Right cardiac atrium (tissue), 5 donors: ENCODE data around the gene PGAP2. TPM values are rescaled to one million over a fixed set of nuclear protein-coding genes. Genes with fewer than 3 reads are reported as not detected.
A peak's percentile ranks its signal among the peaks of the same experiment; 100 is the strongest.
"Not testable (repeated sequence)": the region's sequence is repeated elsewhere in the genome, so short reads cannot be mapped to it uniquely, and the experiment has no call there.

Experiments used
- ATAC-seq, 2 donors: fragments of 200-7000 bp; cut with Tn5 transposase; one replicate each; pipeline versions ENCODE4 v1.8.0 to v1.9.1; 2020; ENCODE audit warnings: moderate library complexity in 2 of 2, mild to moderate bottlenecking in 1 of 2
- DNase-seq, 3 donors: peaks; one replicate each; pipeline ENCODE4 v3.0.0-alpha.2; 2020
- H3K27ac ChIP-seq: one replicate; pipeline ENCODE4 v1.5.1; 2013; ENCODE audit warnings: mild to moderate bottlenecking, low read length, control low read depth, moderate library complexity
- H3K27me3 ChIP-seq: one replicate; pipeline ENCODE4 v1.6.1; 2013; ENCODE audit not compliant: control insufficient read depth, insufficient read depth
- H3K4me1 ChIP-seq: one replicate; pipeline ENCODE4 v1.6.1; 2013; ENCODE audit warnings: low read length; ENCODE audit not compliant: control insufficient read depth, insufficient read depth
- H3K4me3 ChIP-seq: one replicate; pipeline ENCODE4 v1.5.1; 2013; ENCODE audit warnings: low read length, control low read depth
- H3K9me3 ChIP-seq: one replicate; pipeline ENCODE4 v1.6.1; 2013; ENCODE audit warnings: low read length; ENCODE audit not compliant: control insufficient read depth
- WGBS: extraction: QIAGEN DNeasy Blood & Tissue Kit; methylation state at CpG from one replicate; pipeline ENCODE4 v1.1.7; 2013; 5-methylcytosine and 5-hydroxymethylcytosine counted together
- intact Hi-C, 4 donors: fragments of 100-400 bp; cut with DNase I; formaldehyde crosslinking; loops; one replicate each; pipeline versions ENCODE4 v1.11.0 to v1.14.0; 2022 to 2023
- long read RNA-seq, 4 donors: library from polyadenylated mRNA; unstranded; transcript quantifications; one replicate each; pipeline ENCODE4 v2.0.0, GENCODE V29; 2020 to 2021
- polyA plus RNA-seq: library from polyadenylated mRNA; stranded (reverse); fragments of 200-250 nt; gene quantifications from one replicate; pipeline ENCODE4 v1.2.3, GENCODE V29; 2013
- total RNA-seq, 4 donors: library from RNA; stranded (reverse); fragmentation: NEBNext Ultra II Directional; extraction: Animal tissue kit (Norgen Biotek cat#: 25700); gene quantifications; one replicate each; pipeline ENCODE4 v1.2.1, GENCODE V29; 2021
- donor health status: healthy with polysubstance abuse.
- donor health status: DM: no; HTN: yes; CAD: no.
- donor health status: DM: no; HTN: no; CAD: no.
- donor health status: DM: no; HTN: yes; CAD: no; lungs with severe emphysema.
- donor health status: DM: yes; HTN: yes; CAD: no.

The PGAP2 gene
- total RNA-seq (10 to 100 TPM; 12.4 to 19.5 (median 15.2) TPM), polyA plus RNA-seq (13.9 TPM)
- long read RNA-seq, donor 1, partial matches to known transcripts = 10 of 24 reads
- long read RNA-seq, donor 1, other reads (novel, unspliced or antisense) = 7 of 24 reads
- long read RNA-seq, donor 2, partial matches to known transcripts = 11 of 23 reads
- long read RNA-seq, donor 2, other reads (novel, unspliced or antisense) = 5 of 23 reads
- long read RNA-seq, donor 3, transcript PGAP2-202 (7 exons, 1,843 nt) = major isoform, 9 of 46 reads
- long read RNA-seq, donor 3, partial matches to known transcripts = 9 of 46 reads
- long read RNA-seq, donor 3, other reads (novel, unspliced or antisense) = 14 of 46 reads
- long read RNA-seq, donor 4, partial matches to known transcripts = 10 of 24 reads
- long read RNA-seq, donor 4, other reads (novel, unspliced or antisense) = 3 of 24 reads

DNA sequence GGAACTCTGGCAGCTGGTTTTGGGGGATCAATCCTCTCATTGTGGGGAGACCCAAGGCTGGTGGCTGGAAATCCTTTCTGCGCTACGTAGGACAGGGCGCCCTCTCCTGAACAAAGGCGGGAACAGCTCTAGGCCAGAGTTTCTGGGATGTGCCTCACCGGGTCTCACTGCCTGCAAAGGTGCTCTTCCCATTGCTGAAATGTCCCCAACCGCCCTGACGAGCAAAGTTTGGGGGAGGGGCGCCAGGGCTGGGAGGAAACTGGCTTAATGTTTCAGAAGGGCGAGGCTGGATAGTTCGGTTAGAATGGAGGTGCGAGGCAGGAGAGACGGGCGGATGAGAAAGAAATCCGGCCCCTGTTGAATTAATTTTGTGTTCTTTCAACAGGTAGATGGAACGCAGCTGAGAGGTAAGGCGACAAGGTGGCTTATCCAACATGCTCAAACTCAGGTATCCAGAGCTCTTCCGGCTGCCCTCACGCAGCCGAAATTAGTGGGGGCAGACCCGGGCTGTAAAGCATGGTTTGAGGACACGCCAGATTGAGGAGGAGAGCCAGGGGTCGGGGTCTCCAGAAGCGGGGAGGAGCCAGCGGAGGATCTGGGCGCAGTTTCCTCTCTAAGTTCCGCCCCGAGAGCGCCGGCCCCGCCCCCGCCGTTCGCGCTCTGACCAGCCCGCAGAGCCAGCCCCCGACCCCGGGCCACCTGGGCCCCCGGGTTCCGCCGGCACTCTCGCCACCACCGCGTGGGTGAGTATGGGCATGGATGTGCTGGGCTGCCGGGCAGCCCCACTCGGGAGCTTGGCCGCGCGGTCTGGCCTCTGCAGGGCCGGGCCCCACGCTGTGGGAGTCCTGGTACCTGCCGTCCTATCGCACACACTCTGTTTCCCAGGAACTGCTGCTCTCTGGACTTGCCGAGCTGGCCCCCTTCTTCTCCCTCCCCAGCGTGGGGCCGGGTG lies at the start of gene PGAP2:
PGAP2 (plus strand) TSS at position 652 of the 952 bp plus-strand sequence. CDS start 2,700 bp downstream, outside the sequence.
- intact Hi-C loops = no loop called here
- H3K4me1 ChIP-seq = peaks cover 3% of the 10 kb centered on the region
- ATAC-seq = peak; percentile 83 to 88
- no peaks in the 10 kb centered on the region for H3K9me3 ChIP-seq
- DNase-seq = peak; percentile 65 to 92 (median 88)
- peak within 1 kb of the TSS; percentile 13 for H3K27ac ChIP-seq
- H3K4me3 ChIP-seq = peak within 1 kb of the TSS; percentile 82
- no peaks in the 10 kb centered on the region for H3K27me3 ChIP-seq
- 2% methylated on average over 55 of the region's 55 CpGs for WGBS

- 97% methylated on average over 4 of the region's 4 CpGs for WGBS
- no peaks in the 10 kb centered on the region for H3K27me3 ChIP-seq
- H3K9me3 ChIP-seq = no peaks in the 10 kb centered on the region
- intact Hi-C loops = loop anchor here in 1 of 4 donors (10.0 kb wide), 1 partner anchor 49 kb away; no protein-coding TSS in a partner anchor
- no peaks in the 10 kb centered on the region for H3K4me1 ChIP-seq
- DNase-seq (no peak), ATAC-seq (no peak)
- H3K4me3 ChIP-seq = no peak overlapping the region
- H3K27ac ChIP-seq = no peak overlapping the region
Observed at GRCh38 chr11:3764266-3764665, 44.1 kb upstream of the PGAP2 start.

- not testable (repeated sequence) for H3K27me3 ChIP-seq, H3K4me1 ChIP-seq, ATAC-seq, DNase-seq, H3K9me3 ChIP-seq, H3K27ac ChIP-seq, H3K4me3 ChIP-seq
- 95% methylated on average over 9 of the region's 9 CpGs for WGBS
- intact Hi-C loops = loop anchor here in 1 of 4 donors (10.0 kb wide), 1 partner anchor 52 kb away; no protein-coding TSS in a partner anchor
Observed at GRCh38 chr11:3766836-3767235, 41.5 kb upstream of the PGAP2 start.

GRCh38 chr11:3767536-3767935 lies 40.8 kb upstream of the PGAP2 start:
- WGBS = 74% methylated on average over 3 of the region's 3 CpGs
- ATAC-seq (no peak), DNase-seq (no peak)
- H3K4me3 ChIP-seq = no peak overlapping the region
- H3K27me3 ChIP-seq = no peaks in the 10 kb centered on the region
- no peaks in the 10 kb centered on the region for H3K4me1 ChIP-seq
- no peak overlapping the region for H3K27ac ChIP-seq
- intact Hi-C loops = loop anchor here in 1 of 4 donors (10.0 kb wide), 1 partner anchor 53 kb away; no protein-coding TSS in a partner anchor
- no peaks in the 10 kb centered on the region for H3K9me3 ChIP-seq

DNA sequence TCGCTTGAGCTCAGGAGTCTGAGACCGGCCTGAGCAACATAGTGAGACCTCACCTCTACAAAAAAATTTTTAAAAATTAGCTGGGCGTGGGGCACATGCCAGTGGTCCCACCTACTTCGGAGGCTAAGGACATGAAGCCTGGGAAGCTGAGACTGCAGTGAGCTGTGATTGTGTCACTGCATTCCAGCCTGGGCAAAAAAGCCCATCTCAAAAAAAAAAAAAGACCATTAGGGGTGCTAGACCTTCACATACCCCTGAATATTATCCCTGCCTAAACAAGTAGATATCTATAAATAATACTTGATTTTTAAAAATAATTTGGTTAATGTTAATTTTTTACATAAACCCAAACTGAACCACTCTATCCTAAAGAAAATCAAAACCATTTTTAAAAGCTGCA lies 35.2 kb upstream of the PGAP2 start:
- WGBS = 93% methylated on average over 4 of the region's 4 CpGs

DNA sequence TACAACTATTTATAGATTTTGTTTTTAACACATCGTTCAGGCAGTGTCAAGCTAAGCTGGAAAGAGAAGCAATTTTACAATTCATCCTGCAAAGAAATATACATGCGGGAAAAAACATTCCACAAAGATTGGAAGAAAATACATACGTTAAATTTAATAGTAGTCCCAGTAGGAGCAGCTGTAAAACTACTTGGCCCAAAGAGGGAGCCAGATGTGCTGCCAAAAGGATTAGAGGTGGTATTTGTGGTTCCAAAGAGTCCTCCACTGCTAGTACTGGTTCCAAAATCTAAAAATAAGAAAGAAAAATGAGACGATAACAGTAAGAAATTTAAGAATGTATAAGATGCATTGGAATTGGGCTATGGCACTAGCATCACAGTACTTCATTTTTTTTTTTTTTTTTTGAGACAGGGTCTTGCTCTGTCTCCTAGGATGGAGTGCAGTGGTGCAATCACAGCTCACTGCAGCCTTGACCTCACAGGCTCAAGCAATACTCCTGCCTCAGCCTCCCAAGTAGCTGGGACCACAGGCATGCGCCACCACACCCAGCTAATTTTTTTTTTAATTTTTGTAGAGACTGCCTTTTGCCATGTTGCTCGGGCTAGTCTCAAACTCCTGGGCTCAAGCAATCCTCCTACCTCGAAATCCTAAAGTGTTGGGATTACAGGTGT lies 32.5 kb upstream of the PGAP2 start:
- no peaks in the 10 kb centered on the region for H3K4me1 ChIP-seq
- no peak overlapping the region for H3K4me3 ChIP-seq
- no peak overlapping the region for H3K27ac ChIP-seq
- no peak for ATAC-seq
- H3K9me3 ChIP-seq = no peaks in the 10 kb centered on the region
- intact Hi-C loops = loop anchor here in 1 of 4 donors (10.0 kb wide), 1 partner anchor 71 kb away; no protein-coding TSS in a partner anchor
- H3K27me3 ChIP-seq = no peaks in the 10 kb centered on the region
- 76% methylated on average over 7 of the region's 7 CpGs for WGBS
- no peak for DNase-seq

More for the DNA sequence above, 35.2 kb upstream of the PGAP2 start:
- Histone ChIP-seq H3K27ac (no peak overlapping the region), H3K9me3 (no peaks in the 10 kb centered on the region), H3K4me3 (no peak overlapping the region), H3K27me3 (no peaks in the 10 kb centered on the region), H3K4me1 (no peaks in the 10 kb centered on the region)
- ATAC-seq = no peak
- no peak for DNase-seq
- intact Hi-C loops = loop anchor here in 1 of 4 donors (10.0 kb wide), 1 partner anchor 68 kb away; no protein-coding TSS in a partner anchor

DNA sequence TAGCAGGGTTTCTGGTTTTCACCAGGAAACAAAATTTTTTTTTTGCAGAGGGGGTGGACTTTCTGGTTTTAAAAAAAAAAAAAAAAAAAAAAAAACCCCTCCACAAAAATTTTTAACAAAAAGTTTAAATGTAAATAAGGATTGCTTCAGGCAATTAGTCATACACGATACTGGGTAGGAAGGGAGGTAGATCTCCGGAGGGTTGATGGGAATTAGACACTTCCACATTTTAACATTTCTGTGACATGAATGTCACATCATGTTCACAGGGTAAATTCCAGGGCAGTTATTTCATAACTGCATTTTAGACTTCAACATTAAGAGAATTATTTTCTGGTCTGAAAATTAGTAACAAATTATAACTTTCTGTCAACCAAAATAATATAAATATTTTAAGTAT lies 26.9 kb upstream of the PGAP2 start:
- ATAC-seq = no peak
- WGBS = 25% methylated on average over 2 of the region's 2 CpGs
- no peaks in the 10 kb centered on the region for H3K4me1 ChIP-seq
- no peak for DNase-seq
- H3K27me3 ChIP-seq = no peaks in the 10 kb centered on the region
- no peak overlapping the region for H3K27ac ChIP-seq
- H3K9me3 ChIP-seq = no peaks in the 10 kb centered on the region
- H3K4me3 ChIP-seq = no peak overlapping the region
- intact Hi-C loops = no loop called here

GRCh38 chr11:3782963-3783362 lies 25.4 kb upstream of the PGAP2 start:
- no peak for DNase-seq
- no peak for ATAC-seq
- intact Hi-C loops = no loop called here
- Histone ChIP-seq H3K4me1 (peaks cover 4% of the 10 kb centered on the region), H3K27me3 (no peaks in the 10 kb centered on the region), H3K4me3 (no peak overlapping the region), H3K9me3 (no peaks in the 10 kb centered on the region), H3K27ac (no peak overlapping the region)
- WGBS = 88% methylated on average over 5 of the region's 5 CpGs

DNA sequence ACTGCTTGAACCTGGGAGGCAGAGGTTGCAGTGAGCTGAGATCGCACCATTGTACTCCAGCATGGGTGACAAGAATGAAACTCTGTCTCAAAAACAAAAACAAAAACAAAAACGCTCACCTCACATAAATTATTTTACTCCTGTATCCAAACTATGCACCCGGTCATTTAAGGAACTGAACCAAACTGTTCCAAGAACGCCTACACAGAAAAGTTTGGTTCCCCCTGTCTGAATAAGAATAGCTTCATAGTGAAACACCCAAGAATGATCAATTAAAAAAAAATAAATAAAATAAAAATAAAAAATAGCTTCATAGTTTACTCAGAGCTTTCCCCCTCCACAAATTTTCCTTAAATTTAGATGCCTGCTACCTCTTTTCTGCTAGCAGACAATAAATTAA lies 24.7 kb upstream of the PGAP2 start:
- intact Hi-C loops = no loop called here
- no peak overlapping the region for H3K4me3 ChIP-seq
- WGBS = 87% methylated on average over 4 of the region's 4 CpGs
- DNase-seq (no peak), ATAC-seq (no peak)
- no peaks in the 10 kb centered on the region for H3K27me3 ChIP-seq
- H3K4me1 ChIP-seq = peaks cover 4% of the 10 kb centered on the region
- no peaks in the 10 kb centered on the region for H3K9me3 ChIP-seq
- no peak overlapping the region for H3K27ac ChIP-seq

DNA sequence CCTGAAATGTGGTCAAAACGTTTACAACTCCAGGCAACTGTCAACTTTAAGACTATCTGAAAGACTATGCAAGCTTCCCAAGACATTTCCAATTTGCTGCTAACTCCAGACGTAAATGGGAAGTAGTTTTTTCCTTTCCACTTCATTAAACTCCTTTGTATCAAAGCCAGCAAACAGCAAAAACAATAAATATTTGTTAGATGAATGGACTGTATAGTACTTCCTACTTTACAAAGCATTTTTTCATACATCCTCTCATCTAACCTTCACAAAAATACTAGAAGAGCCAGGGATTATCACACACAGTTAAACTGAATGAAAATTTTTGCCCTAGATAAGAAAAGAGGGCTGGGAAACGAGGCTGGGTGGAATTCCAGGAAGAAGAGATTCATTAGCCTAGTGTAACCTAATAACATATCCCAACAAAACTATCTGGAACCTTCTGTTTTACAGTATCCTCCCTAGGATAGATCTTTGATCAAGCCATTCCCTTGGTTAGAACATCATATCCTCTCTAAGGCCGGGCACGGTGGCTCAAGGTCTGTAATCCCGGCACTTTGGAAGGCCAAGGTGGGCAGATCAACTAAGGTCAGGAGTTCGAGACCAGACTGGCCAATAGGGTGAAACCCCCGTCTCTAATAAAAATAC lies 21.5 kb upstream of the PGAP2 start:
- intact Hi-C loops = no loop called here
- DNase-seq (no peak), ATAC-seq (peak in 1 of 2 donors; percentile 19)
- 61% methylated on average over 8 of the region's 8 CpGs for WGBS
- H3K4me1 ChIP-seq = peaks cover 4% of the 10 kb centered on the region
- H3K27me3 ChIP-seq = no peaks in the 10 kb centered on the region
- H3K27ac ChIP-seq = no peak overlapping the region
- no peaks in the 10 kb centered on the region for H3K9me3 ChIP-seq
- no peak overlapping the region for H3K4me3 ChIP-seq
